ENCODE results near the gene TAP1.
"Not testable (repeated sequence)": the region's sequence is repeated elsewhere in the genome, so short reads cannot be mapped to it uniquely, and the experiment has no call there.

The TAP1 gene

DNA sequence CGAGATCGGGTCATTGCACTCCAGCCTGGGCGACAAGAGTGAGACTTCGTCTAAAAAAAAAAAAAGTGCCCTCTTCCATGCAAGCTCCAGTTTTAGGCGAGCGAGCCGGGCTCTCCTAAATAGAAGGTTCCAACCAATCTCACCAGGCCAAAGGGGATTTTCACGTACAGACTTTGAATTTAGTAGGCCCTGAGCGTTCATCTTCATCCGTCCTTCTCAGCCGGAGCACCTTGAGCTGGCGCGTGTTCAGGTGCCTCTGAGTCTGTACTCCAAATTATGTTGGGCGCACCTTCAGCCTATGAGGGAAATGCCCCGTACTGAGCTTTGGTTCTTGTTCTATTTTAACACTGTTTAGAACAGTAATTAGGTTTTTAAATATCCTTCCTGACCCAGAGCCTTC lies 14.1 kb downstream of the TAP1 start:
- no peak for DNase-seq (ENCODE audit: low read depth, low spot score)

DNA sequence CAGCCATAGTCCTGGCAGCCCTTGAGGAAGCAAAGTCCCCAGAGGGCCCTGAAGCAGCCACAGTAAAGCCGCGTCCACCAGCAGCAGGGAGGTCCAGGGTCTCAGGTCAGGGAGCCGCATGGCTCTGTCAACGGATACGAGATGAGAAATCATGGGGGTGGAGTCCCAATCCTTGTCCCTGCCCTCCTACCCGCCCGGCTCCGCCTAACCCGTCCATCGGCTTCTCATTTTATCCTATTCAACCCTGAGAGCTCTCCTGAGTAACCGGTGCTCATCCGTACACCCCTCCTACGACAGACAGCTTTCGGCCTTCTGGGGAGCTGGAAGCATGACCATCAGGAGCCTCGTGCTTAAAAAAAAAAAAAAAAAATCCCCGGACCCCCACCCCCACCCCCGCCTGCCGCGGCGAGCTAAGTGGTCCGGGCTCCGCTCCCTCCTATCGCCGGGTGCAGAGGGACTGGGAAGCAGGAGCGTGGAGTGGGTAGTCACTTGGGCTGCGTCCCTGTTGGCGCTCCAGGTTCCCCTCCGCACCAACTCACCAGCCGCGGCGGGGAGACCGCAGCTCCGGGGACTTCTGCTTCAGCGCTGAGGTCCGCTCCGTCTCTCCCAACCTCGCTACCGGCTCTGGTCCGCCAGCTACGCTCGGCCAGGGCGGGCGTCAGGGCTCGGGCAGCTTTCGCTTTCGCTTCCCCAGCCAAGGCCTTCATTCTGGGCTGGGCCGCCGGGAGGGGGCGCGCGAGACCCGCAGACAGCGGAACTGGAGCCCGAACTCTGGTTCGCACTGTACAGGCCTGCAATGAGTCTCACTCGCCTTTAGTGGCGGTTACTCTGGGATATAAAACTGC lies 15.2 kb downstream of the TAP1 start, which contains the start of gene TAP2:
Gene TAP2 (minus strand): TSS at position 626 of the 845 bp plus-strand sequence. CDS start 506 bp downstream, at position 120.
- DNase-seq (ENCODE audit: low read depth, low spot score), result peak; percentile 94

DNA sequence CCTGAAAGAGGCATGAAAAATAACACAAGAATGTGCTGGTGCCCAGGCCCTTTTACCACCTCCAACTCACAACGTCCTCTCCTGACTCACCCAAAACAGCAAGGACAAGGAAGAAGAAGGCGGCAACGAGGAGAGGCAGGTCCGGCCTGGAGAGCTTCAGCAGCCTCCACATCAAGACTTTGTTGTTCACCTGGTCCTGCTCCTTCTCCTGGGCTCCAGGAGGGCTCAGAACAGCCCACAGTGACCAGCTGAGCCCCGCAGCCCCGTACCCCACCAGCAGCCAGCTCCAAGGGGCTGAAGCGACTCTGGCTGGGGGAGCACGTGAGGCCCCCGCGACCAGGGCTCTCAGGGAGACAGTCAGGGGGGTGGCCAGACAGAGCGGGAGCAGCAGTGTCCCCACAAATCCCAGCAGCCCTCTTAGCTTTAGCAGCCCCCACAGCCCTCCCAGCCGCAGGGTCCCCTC lies 15.8 kb downstream of the TAP1 start:
- no peak for DNase-seq (ENCODE audit: low read depth, low spot score)

DNA sequence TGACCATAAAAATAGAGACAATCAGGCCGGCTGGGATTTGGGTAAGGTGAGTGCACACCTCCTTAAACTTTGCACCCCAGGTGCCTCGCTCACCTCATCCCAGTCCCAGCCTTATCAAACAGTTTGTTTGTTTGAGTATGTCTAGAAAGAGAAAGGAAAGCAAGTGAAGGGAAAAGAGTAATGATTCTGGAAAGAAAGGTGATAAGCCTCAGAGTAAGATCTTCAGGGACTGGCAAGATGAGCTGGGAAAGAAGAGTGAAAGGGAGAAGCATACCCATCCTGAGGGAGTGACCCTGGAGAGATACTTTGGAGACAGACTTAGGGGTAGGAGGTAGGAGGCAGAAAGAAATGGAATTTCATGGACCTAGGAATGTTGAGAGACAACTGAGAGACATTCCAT lies 16.6 kb downstream of the TAP1 start:
- DNase-seq (ENCODE audit: low read depth, low spot score), result no peak

DNA sequence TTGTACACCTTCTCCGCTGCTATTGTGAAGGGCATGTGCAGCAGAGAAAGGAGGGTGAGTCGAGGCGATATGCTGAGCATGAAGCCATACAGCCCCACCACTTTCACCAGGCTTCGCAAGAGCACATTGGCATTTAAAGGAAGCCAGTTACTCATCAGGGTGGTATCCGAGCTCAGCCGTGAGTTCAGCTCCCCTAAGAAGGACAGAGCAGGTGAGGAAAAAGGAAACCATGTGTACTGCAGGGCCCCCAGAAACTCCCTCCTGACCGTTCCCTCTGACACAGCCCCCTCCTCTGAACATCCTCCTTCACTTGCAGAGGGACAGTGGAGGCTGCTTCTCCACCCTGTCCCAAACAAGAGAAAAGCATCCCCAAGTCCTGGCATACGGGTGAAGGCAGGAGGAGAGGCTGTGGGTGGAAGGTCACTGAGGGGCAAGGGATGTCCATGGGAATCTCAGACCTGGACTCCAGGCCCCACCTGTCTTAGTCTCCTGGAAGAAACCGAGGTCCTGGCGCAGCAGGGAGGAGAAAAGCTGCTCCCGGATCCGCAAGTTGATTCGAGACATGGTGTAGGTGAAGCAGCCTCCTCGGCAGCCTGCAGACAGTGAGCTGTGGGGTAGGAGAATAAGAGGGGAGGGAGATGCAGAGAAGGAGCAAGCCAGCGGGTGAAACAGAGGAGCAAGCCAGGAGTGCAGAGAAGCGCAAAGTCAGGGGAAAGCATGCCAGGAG lies 18.2 kb downstream of the TAP1 start:
- no peak for DNase-seq (ENCODE audit: low read depth, low spot score)

DNA sequence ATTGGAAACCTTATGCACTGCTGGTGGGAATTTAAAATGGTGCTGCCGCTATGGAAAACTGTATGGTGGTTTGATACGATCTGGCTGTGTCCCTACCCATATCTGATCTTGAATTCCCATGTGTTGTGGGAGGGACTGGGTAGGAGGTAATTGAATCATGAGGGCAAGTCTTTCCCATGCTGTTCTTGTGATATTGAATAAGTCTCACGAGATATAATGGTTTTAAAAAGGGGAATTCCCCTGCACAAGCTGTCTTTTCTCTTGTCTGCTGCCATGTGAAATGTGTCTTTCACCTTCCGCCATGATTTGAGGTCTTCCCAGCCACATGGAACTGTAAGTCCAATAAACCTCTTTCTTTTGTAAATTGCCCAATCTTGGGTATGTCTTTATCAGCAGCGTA lies 19.8 kb downstream of the TAP1 start:
- DNase-seq (ENCODE audit: low read depth, low spot score), result no peak

DNA sequence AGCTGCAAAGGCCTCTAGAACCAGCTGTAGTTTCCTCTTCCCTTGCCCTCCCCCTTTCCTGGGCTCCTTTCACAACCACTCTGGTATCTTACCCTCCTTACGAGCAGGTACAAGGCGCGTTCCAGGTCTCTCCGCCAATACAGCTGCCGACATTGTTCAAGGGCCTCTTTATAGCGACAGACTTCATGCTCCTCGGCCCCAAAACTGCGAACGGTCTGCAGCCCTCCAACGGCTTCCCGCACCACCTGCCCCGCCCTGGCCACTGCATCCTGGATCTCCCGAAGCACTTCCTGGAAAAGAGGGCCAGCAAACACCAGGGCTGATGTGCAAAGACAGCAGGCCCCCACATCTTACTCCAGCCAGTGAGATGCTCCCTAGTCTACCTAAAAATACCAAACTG lies 21.0 kb downstream of the TAP1 start:
- DNase-seq (ENCODE audit: low read depth, low spot score), result no peak

DNA sequence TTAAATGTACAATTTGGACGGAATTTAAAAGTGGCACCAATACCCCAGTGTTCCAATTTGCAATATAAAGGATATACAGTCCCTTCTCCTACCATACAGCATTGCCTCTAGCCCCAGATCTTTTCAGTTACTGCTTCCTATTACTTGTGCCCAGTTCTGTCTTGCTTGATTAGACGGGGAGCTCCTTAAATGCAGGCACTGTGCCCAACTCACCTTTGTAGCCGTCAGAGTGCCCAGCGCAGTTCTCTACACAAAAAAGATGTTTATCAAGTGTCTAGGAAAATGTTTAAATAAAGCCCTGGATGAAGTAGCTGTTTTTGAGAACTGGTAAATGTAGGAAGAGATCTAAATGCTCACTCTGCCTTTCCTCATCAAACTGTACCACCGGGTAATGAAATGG lies 22.6 kb downstream of the TAP1 start:
- no peak for DNase-seq (ENCODE audit: low read depth, low spot score)

DNA sequence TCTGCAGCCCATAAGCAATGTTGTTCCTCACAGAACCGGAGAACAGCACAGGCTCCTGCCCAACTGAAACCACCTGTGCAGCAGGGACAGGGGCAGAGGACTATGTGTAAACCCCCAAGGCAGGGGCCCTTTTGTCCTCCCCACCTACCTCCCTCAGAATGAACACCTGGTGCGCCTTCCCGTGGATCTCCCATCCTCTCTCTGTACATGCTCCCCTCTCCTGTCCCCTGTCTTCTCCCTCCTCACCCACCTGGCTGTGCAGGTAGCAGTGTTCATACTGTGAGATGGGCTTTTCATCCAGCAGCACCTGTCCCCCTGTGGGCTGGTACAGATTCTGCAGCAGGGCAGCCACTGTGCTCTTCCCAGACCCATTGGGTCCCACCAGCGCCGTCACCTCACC lies 23.5 kb downstream of the TAP1 start:
- DNase-seq (ENCODE audit: low read depth, low spot score), result no peak

DNA sequence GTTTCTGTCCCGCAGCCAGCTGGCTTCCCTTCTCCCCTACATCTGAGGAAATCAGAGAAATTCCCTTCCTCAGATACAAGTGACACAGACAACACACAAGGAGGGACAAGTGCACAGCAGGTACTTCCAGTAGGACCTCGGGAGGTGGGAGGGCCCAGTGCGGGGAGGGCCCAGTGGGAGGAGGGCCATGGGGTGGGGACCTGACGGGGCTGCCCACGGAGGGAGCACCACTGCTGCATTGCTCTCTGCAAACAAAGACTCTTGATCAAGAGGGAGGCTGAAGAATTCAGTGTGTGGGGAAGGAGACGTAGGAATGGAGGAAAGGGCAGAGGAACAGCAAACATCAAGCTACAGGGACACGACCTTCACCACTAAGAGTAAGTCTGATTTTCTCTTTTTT lies 24.0 kb downstream of the TAP1 start:
- no peak for DNase-seq (ENCODE audit: low read depth, low spot score)

DNA sequence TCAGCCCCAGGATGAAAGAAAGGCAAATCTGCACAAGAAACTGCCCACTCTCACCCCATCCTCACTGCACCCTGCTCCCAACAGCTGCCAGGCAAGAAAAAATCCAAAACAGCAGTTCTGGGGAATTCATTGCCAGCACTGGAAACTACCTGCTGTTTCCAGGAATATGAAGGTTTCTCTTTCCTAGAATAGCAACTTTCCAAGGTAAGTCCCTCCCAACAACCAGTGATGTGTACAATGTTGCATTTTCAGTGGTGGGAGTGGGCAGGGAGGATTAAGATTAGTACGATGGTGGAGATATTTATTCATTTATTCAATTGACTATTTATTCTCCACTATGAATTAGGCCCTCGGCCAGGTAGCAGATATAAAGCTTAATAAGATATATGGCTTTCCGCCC lies 26.5 kb downstream of the TAP1 start:
- DNase-seq (ENCODE audit: low read depth, low spot score), result no peak

DNA sequence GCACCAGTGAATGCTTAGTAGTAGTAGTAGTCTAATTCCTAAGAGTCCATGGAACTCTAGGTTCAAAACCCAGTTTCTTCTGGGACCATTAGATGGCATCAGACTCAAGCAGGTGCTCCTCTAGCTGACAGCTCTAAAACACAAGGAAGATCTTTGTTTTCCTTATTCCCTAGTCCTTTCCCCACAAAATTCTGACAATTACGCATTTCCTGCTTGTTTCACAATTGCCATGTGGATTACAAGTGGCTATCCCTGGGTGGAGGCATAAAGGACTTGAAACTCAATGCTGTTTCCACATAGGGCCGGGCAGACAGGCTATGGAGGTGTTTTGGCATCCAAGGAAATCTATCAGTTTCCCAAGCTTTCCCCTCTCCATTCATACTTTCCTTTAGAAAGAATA lies 27.5 kb downstream of the TAP1 start:
- no peak for DNase-seq (ENCODE audit: low read depth, low spot score)

DNA sequence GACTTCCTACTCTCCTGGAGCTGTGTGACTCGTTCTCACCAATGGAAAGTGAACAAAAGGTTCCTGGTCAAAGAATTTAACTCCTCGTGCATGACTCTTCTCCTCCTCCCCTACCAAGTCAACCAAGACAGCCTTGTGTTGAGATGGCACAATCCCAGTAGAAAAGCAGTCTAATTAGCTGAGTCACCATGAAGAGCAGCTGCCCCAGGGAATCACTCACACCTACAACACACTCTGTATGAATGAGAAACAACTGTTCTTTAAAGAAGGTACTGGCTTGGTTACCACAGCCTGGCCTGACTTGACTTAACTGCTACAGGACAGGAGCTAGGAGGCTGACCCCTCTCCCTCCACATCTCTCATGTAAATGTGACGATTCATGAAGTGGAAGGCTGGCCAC lies 33.8 kb downstream of the TAP1 start:
- no peak for DNase-seq (ENCODE audit: low read depth, low spot score)

DNA sequence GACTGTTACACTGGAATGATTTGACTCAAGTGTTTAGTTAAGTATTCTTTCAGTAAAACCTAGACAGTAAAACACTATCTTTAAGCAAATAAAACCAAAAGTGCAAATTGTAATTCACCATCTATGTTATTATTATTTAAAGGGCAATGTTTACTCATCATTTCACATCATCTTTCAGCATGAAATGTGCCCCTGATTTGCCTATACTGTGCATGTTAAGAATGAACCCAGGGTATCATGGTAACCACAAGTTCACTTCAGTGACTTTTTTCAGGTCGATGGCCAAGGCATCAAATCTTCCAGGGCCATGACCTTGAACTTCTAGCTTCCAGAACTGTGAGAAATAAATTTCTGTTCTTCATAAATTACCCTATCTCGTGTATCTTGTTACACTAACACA lies 34.6 kb downstream of the TAP1 start:
- no peak for DNase-seq (ENCODE audit: low read depth, low spot score)

DNA sequence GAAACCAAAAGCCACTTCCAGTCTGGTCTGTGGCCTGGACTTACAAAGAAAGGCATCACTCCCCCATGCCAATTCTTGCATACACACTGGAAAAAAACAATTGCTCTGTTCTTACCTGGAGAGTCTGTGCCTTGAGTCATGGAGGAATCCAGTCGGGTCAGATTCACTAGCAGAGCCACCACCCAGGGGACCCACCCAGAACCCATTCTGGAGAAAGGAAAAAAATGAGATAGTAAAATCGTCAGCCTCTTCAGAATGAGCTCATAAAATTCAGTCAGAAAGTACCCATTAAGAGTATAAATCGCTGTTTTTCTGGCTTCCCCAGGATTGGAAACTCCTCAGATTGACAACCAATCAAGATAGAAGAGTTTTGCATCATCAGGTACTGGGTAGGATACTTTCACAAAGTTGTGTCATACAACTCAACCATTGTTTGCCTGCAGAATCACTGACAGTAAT lies 36.7 kb downstream of the TAP1 start, which contains the start of gene HLA-DOB:
Gene HLA-DOB (minus strand): TSS at position 257 of the 459 bp plus-strand sequence. CDS start 51 bp downstream, at position 206.
- DNase-seq (ENCODE audit: low read depth, low spot score), result no peak

DNA sequence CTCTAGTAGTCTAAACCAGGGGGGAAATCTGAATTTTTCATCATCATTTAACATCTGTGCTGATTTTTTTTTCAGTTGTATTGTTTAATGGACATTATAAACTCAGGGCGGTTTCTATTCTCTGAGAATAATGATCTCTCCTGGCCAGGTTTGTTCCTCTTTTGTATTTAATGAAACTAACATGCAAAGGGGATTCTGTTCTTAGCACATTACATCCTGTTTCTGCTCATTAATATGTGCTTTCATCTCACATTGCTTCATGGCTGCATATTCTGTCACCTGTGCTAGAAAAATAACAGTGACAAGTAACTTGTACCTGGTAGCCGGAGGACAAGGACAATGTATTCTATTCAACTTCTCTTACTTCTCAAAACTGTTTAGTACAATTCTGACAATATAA lies 37.5 kb downstream of the TAP1 start:
- no peak for DNase-seq (ENCODE audit: low read depth, low spot score)

DNA sequence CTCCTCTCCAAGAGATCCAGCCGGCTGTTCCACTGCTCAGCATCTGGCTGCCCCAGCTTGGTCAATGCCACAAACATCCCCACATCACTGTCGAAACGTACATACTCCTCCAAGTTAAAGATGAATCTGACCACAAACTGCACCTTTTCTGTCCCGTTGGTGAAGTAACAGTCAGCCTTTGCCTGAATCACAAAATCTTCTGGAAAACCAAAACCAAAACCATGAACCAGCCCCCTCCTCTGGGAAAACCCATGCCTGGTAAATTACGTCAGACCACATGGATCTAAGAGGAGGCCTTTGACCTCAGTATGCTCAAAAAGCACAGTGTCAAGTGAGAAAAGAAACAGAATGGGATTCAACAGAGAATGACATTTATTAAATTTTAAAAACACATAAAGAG lies 38.4 kb downstream of the TAP1 start:
- DNase-seq (ENCODE audit: low read depth, low spot score), result no peak

DNA sequence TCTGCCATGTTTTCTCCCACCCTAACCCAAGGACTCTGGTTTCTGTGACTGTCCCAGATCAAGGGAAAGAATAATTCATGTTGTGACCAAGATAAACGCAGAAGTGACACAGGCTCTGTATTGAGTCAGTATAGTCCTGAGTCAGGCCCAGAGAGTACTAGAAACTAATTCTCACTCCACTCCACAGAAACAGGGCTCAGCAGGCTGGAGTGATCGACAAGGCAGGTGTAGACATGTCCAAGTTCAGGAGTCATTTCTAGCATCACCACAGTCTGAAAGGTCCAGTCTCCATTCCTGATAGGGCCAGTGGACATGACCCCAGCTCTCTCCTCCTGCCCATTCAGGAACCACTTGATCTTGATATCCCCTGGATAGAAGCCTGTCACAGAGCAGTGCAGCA lies 39.4 kb downstream of the TAP1 start:
- no peak for DNase-seq (ENCODE audit: low read depth, low spot score)

DNA sequence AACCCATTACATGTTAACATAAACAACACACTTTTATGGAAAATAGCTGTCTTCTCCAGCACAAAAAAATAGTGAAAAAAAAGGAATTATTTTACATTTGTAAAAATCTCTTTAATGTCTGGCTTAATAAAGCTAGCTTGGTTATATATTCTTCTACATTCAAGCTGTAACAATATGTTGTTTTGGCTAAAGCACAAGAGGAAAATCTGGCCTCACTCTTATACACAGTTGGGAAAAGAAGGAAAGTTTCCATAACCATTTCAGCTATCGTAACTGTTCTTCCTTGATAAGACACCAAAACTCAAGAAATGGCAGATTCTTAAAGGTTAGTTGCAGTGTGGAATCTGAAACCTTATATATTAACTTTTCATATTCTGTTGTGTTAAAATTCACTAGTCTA lies 44.3 kb downstream of the TAP1 start:
- no peak for DNase-seq (ENCODE audit: low read depth, low spot score)

DNA sequence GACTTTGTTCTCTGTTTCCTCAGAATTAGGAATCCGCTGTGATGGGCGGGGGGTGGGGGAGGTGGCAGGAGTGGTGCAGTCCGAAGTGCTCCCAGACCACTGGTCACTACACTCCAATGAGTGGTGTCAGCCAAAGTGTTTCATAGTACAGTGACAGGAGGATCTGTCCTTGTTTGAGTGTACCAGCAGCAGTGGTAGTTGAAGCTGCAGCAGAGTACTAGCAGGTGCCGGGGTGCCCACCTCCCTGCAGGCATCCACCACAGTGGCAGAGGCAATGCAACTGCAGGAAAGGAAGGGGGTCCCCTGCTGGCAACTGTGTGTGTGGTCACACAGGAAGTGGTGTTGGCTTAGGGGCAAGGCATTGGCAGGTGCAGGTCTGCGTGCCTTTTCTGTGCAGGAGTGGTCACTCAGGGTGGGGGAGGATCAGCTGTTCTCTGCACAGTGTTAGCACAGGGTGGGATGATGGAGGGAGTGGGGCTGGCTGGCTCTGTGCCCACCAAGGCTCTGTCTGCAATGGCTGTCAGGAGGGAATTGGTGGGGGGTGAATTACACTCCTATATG lies 46.4 kb downstream of the TAP1 start:
- DNase-seq (ENCODE audit: low read depth, low spot score), result no peak

DNA sequence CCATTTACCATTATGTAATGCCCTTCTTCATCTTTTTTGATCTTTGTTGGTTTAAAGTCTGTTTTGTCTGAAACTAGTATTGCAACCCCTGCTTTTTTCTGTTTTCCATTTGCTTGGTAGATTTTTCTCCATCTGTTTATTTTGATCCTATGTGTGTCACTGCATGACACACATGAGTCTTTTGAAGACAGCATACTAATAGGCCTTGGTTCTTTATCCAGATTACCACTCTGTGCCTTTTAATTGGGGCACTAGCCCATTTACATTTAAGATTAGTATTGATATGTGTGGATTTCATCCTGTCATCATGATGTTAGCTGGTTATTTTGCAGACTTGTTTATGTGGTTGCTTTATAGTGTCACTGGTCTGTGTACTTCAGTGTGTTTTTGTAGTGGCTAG lies 48.1 kb downstream of the TAP1 start:
- DNase-seq (ENCODE audit: low read depth, low spot score), result not testable (repeated sequence)

DNA sequence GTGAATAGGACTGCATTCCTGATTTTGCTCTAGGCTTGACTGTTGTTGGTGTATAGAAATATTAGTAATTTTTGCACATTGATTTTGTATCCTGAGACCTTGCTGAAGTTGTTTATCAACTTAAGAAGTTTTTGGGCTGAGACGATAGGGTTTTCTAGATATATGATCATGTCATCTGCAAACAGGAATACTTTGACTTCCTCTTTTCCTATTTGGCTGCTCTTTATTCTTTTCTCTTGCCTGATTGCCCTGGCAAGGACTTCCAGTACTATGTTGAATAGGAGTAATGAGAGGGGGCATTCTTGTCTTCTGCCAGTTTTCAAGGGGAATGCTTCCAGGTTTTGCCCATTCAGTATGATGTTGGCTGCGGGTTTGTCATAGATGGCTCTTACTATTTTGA lies 50.1 kb downstream of the TAP1 start:
- no peak for DNase-seq (ENCODE audit: low read depth, low spot score)
